HCT116 (cell line): ENCODE results near the gene FAXC. TPM values are rescaled to one million over a fixed set of nuclear protein-coding genes. Genes with fewer than 3 reads are reported as not detected.

ENCODE experiments used
- ATAC-seq: fragments of 200-7000 bp; cut with Tn5 transposase; 2 replicates; pipeline ENCODE4 v1.9.1; 2020; ENCODE audit warnings: mild to moderate bottlenecking, moderate library complexity
- BruUV-seq: library from RNA; stranded (reverse); fragments of 400-500 nt; replicated peaks from 2 replicates; lab custom pipeline; 2021; lab: Mats Ljungman, UMichigan
- CTCF ChIA-PET: fragments of 300-600 bp; sonication (Branson Sonifier 250); formaldehyde crosslinking; loops from one replicate; lab custom pipeline; 2021; ENCODE audit warnings: antibody characterized with exemption; lab: Charles Lee
- POLR2A ChIA-PET: fragments of 300-600, 350-600 bp; sonication (Branson Sonifier 250); formaldehyde crosslinking; loops from one replicate; lab custom pipeline; 2021; ENCODE audit warnings: antibody characterized with exemption; lab: Charles Lee
- RAD21 ChIA-PET, 2 experiments: fragments of 300-600 bp; sonication (Branson Sonifier 250); formaldehyde crosslinking; loops; one replicate each; lab custom pipeline; 2023; ENCODE audit warnings: low total read pairs in 2 of 2; ENCODE audit not compliant: uncharacterized antibody in 2 of 2, unreplicated experiment in 2 of 2, low non-redundant PET in 1 of 2; lab: Charles Lee
- DNase-seq: peaks from one replicate; pipeline ENCODE4 v3.0.0-alpha.2; 2010; ENCODE audit warnings: low read depth, low spot score
- H2AFZ ChIP-seq: fragments of 200-600 bp; shearing (Covaris generic), sonication (generic); 2 replicates; pipeline ENCODE4 v1.6.1; 2017; ENCODE audit warnings: low read depth, mixed run types, mixed read lengths, antibody characterized with exemption, low read length; ENCODE audit not compliant: poor library complexity, severe bottlenecking
- H3K27ac ChIP-seq: 2 replicates; pipeline ENCODE4 v1.5.1; 2012; ENCODE audit warnings: low read depth, low read length
- H3K27me3 ChIP-seq: fragments of 200-600 bp; sonication (generic); 2 replicates; pipeline ENCODE4 v1.6.1; 2016; ENCODE audit warnings: mixed run types, low read length, mixed read lengths; ENCODE audit not compliant: insufficient read depth
- H3K36me3 ChIP-seq, 2 experiments: fragments of 200-500 bp in 1 of 2; fragments of 200-600 bp in 1 of 2; sonication (Bioruptor generic) in 1 of 2; sonication (generic) in 1 of 2; 2 replicates each; pipeline versions ENCODE4 v1.5.1 to v1.6.1; 2014 to 2016; ENCODE audit warnings: low read length in 2 of 2, inconsistent platforms in 1 of 2, mixed read lengths in 1 of 2, mixed run types in 1 of 2; ENCODE audit not compliant: insufficient read depth in 2 of 2, control insufficient read depth in 1 of 2
- H3K4me1 ChIP-seq, 2 experiments: fragments of 200-600 bp in 1 of 2; sonication (generic) in 1 of 2; 2 replicates each; pipeline versions ENCODE4 v1.5.1 to v1.6.1; 2012 to 2017; ENCODE audit warnings: low read length in 2 of 2, inconsistent platforms in 1 of 2, mild to moderate bottlenecking in 1 of 2, mixed read lengths in 1 of 2, mixed run types in 1 of 2, moderate library complexity in 1 of 2; ENCODE audit not compliant: insufficient read depth in 2 of 2, control insufficient read depth in 1 of 2
- H3K4me2 ChIP-seq: fragments of 200-600 bp; sonication (generic); 2 replicates; pipeline ENCODE4 v1.6.1; 2017; ENCODE audit warnings: mixed run types, low read length, mixed read lengths
- H3K4me3 ChIP-seq, 2 experiments: fragments of 200-600 bp in 1 of 2; sonication (generic) in 1 of 2; replicated peaks in 1 of 2; 2 replicates each; pipeline ENCODE4 v1.5.1; 2011 to 2016; ENCODE audit warnings: low read length in 2 of 2, control low read depth in 1 of 2, low read depth in 1 of 2, mild to moderate bottlenecking in 1 of 2, mixed read lengths in 1 of 2, mixed run types in 1 of 2
- H3K79me2 ChIP-seq: fragments of 200-600 bp; sonication (generic); 2 replicates; pipeline ENCODE4 v1.6.1; 2017; ENCODE audit warnings: mild to moderate bottlenecking, mixed run types, low read length, moderate library complexity, mixed read lengths; ENCODE audit not compliant: insufficient read depth
- H3K9ac ChIP-seq: fragments of 200-600 bp; sonication (generic); 2 replicates; pipeline ENCODE4 v1.6.1; 2016; ENCODE audit warnings: low read length, mixed read lengths
- H3K9me2 ChIP-seq: fragments of 200-600 bp; sonication (generic), shearing (Covaris generic); 2 replicates; pipeline ENCODE4 v1.6.1; 2017; ENCODE audit warnings: mixed run types, mild to moderate bottlenecking, moderate library complexity; ENCODE audit not compliant: insufficient read depth
- H3K9me3 ChIP-seq, 2 experiments: fragments of 200-500 bp in 1 of 2; fragments of 200-600 bp in 1 of 2; sonication (Bioruptor generic) in 1 of 2; sonication (generic) in 1 of 2; 2 replicates each; pipeline ENCODE4 v1.6.1; 2014 to 2017; ENCODE audit warnings: low read length in 2 of 2, mixed read lengths in 2 of 2, inconsistent platforms in 1 of 2, low read depth in 1 of 2, mild to moderate bottlenecking in 1 of 2, mixed run types in 1 of 2, moderate library complexity in 1 of 2; ENCODE audit not compliant: control insufficient read depth in 1 of 2, insufficient read depth in 1 of 2
- H4K20me1 ChIP-seq: fragments of 200-600 bp; sonication (generic), shearing (Covaris generic); 2 replicates; pipeline ENCODE4 v1.6.1; 2017; ENCODE audit warnings: mixed run types, mild to moderate bottlenecking, moderate library complexity; ENCODE audit not compliant: insufficient read depth
- CBX3 ChIP-seq: IDR thresholded peaks from 2 replicates; pipeline ENCODE4 v1.6.1; 2012; ENCODE audit warnings: low read depth
- CTCF ChIP-seq, 3 experiments: fragments of 200-600 bp in 1 of 3; sonication (generic) in 1 of 3; IDR thresholded peaks in 2 of 3; conservative IDR thresholded peaks in 1 of 3; 2 replicates each; pipeline ENCODE4 v1.5.1; 2012 to 2017; ENCODE audit warnings: low read depth in 2 of 3, low read length in 2 of 3, antibody characterized with exemption in 1 of 3, borderline replicate concordance in 1 of 3, control low read depth in 1 of 3, mild to moderate bottlenecking in 1 of 3, mixed read lengths in 1 of 3, mixed run types in 1 of 3, moderate library complexity in 1 of 3; ENCODE audit not compliant: insufficient read depth in 1 of 3
- EGR1 ChIP-seq: IDR thresholded peaks from 2 replicates; pipeline ENCODE4 v1.6.1; 2012; ENCODE audit warnings: low read depth
- EZH2 ChIP-seq: fragments of 200-600 bp; sonication (generic); IDR thresholded peaks from 2 replicates; pipeline ENCODE4 v1.6.1; 2017; ENCODE audit warnings: antibody characterized with exemption, mixed run types
- POLR2A ChIP-seq: IDR thresholded peaks from 2 replicates; pipeline ENCODE4 v1.7.0; 2011; ENCODE audit warnings: borderline replicate concordance; ENCODE audit not compliant: insufficient read depth, insufficient read length; ENCODE audit errors: extremely low read depth
- RAD21 ChIP-seq: IDR thresholded peaks from 2 replicates; pipeline ENCODE4 v1.6.1; 2012; ENCODE audit warnings: low read depth, mild to moderate bottlenecking
- SP1 ChIP-seq: IDR thresholded peaks from 2 replicates; pipeline ENCODE4 v1.6.1; 2012; ENCODE audit warnings: low read depth
- intact Hi-C: fragments of 100-400 bp; cut with micrococcal nuclease; formaldehyde crosslinking; loops from 2 replicates; pipeline ENCODE4 v1.10.0; 2022
- total RNA-seq: library from RNA; stranded (reverse); gene quantifications from one replicate; pipeline ENCODE4 v1.2.1, GENCODE V29; 2021; ENCODE audit not compliant: unreplicated experiment

FAXC gene
- total RNA-seq, 1 experiment from 2014 or later, result 4.7 TPM

GRCh38 chr6:99253271-99253670 is 96.2 kb downstream of the FAXC start:
- H3K9ac ChIP-seq, result no peak overlapping the region
- no peaks in the 10 kb centered on the region for H3K4me1 ChIP-seq
- ChIA-PET POLR2A (no interaction called here), RAD21 (no interaction called here), CTCF (no interaction called here)
- no peaks in the 10 kb centered on the region for H3K9me3 ChIP-seq
- ATAC-seq (no peak), DNase-seq (no peak)
- H2AFZ ChIP-seq, result no peak overlapping the region
- no peaks in the 10 kb centered on the region for H4K20me1 ChIP-seq
- H3K27me3 ChIP-seq, result peaks cover 13% of the 10 kb centered on the region; the same call in 1 of the 2 replicates
- no TSS peak for BruUV-seq
- no peaks in the 10 kb centered on the region for H3K36me3 ChIP-seq
- H3K9me2 ChIP-seq, result no peaks in the 10 kb centered on the region
- no peak overlapping the region for H3K4me3 ChIP-seq
- no peaks in the 10 kb centered on the region for H3K79me2 ChIP-seq
- intact Hi-C loops, result no loop called here
- no peak overlapping the region for H3K4me2 ChIP-seq
- no peak for TF ChIP-seq EGR1
- no peak for TF ChIP-seq POLR2A
- H3K27ac ChIP-seq, result no peak overlapping the region

DNA sequence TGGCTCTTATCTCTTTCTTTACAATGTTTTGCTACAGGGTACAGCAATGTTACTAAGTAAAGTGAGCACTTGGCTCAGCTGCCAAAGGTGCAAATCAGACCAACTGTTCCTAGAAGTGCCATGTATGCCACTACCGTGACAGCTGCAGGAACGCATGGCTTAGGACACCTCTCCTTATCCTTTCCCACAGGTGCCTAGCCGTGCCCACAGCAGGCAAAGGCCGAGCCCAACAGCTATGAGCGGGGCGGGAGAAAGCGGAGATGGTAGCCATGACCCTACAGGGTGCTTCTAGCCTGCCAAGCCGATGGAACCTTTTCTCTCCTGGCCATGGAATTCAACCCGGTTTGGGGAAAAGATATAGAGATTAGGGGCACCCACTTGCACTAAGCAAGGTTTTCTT is 97.1 kb downstream of the FAXC start:
- no TSS peak for BruUV-seq
- intact Hi-C loops, result no loop called here
- no peaks in the 10 kb centered on the region for H3K79me2 ChIP-seq
- no peaks in the 10 kb centered on the region for H3K9me3 ChIP-seq
- no peak overlapping the region for H3K4me3 ChIP-seq
- no peak overlapping the region for H3K4me2 ChIP-seq
- H3K27me3 ChIP-seq, result peaks cover 19% of the 10 kb centered on the region; the same call in 1 of the 2 replicates
- POLR2A ChIA-PET, result no interaction called here
- no peaks in the 10 kb centered on the region for H3K9me2 ChIP-seq
- no peaks in the 10 kb centered on the region for H3K36me3 ChIP-seq
- no peak overlapping the region for H2AFZ ChIP-seq
- TF ChIP-seq CBX3 (no peak), CTCF (IDR thresholded peaks at IDR 0.05 in 2 of 3, conservative IDR thresholded peaks at IDR 0.05 in 1 of 3; ENCODE audit: borderline replicate concordance in 1 of 3, insufficient read depth in 1 of 3, low read depth in 2 of 3, low read length in 2 of 3) (no peak), EZH2 (no peak), RAD21 (no peak), SP1 (no peak)
- CTCF ChIA-PET, result no interaction called here
- H3K4me1 ChIP-seq, result no peaks in the 10 kb centered on the region
- RAD21 ChIA-PET, result no interaction called here
- ATAC-seq (no peak), DNase-seq (no peak)
- no peaks in the 10 kb centered on the region for H4K20me1 ChIP-seq
- no peak overlapping the region for H3K9ac ChIP-seq
- H3K27ac ChIP-seq, result no peak overlapping the region
